Measurements from ENCODE around the gene HSD3B7. TPM values are rescaled to one million over a fixed set of nuclear protein-coding genes. Genes with fewer than 3 reads are reported as not detected.

Gene HSD3B7
- total RNA-seq, 6 experiments from 2014 or later = 54.6 to 219 (median 86.9) TPM

DNA sequence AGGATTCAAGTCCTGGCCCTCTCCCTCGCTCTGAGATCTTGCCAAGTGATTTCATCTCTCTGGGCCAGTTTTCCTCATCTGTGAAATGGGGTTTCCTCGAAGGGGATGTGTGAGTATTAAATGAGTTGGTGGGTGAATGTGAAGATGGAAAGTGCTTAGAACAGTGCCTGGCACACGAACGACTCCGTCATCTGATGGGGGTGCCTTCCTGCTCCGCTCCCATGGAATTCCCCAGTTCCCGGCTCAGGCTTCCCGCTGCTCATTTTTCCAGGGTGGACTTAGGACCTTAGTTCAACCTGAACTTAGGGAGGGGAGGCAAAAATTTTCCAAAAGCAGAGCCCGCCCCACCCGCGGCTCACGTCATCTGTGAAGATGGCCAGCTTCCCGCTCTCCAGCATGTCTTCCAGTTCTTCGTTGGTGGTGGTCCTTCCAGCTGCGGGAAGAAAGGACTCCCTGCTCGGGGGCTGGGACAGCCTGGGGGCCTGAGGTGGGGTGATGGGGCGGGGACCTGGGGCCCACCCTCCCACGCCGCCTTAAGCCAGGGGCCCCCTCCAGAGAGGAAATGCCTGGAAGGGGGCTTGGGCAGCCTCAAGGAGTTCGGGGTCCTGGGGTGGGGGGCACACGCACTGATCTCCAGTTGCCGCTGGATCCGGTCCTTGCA is 11.4 kb downstream of the HSD3B7 start:
- Histone ChIP-seq H3K9me3 (no peaks in the 10 kb centered on the region), H3K27ac (peak overlapping the region; percentile 95 to 99 (median 97)), H3K4me1 (peaks cover 0 to 51% (median 20%) of the 10 kb centered on the region in 4 donors), H3K27me3 (no peaks in the 10 kb centered on the region), H3K36me3 (no peaks in the 10 kb centered on the region), H3K4me3 (peak overlapping the region; percentile 58 to 69 (median 69))
- ATAC-seq = peak; percentile 55 to 75 (median 70)
- intact Hi-C loops (cut with DNase I) = loop anchor here in 1 of 2 donors (10.0 kb wide), 1 partner anchor 438 kb away; no protein-coding TSS in a partner anchor
- DNase-seq = peak; percentile 78 to 87 (median 86)
- TF ChIP-seq POLR2A (IDR thresholded peaks at IDR 0.05) = peak; percentile 56
- TF ChIP-seq, protein P1, sequence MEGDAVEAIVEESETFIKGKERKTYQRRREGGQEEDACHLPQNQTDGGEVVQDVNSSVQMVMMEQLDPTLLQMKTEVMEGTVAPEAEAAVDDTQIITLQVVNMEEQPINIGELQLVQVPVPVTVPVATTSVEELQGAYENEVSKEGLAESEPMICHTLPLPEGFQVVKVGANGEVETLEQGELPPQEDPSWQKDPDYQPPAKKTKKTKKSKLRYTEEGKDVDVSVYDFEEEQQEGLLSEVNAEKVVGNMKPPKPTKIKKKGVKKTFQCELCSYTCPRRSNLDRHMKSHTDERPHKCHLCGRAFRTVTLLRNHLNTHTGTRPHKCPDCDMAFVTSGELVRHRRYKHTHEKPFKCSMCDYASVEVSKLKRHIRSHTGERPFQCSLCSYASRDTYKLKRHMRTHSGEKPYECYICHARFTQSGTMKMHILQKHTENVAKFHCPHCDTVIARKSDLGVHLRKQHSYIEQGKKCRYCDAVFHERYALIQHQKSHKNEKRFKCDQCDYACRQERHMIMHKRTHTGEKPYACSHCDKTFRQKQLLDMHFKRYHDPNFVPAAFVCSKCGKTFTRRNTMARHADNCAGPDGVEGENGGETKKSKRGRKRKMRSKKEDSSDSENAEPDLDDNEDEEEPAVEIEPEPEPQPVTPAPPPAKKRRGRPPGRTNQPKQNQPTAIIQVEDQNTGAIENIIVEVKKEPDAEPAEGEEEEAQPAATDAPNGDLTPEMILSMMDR (IDR thresholded peaks at IDR 0.05) = no peak
- WGBS (ENCODE audit: insufficient coverage, low coverage, low lambda C conversion rate, missing lambda C conversion rate) = 31% methylated on average over 11 of the region's 23 CpGs

DNA sequence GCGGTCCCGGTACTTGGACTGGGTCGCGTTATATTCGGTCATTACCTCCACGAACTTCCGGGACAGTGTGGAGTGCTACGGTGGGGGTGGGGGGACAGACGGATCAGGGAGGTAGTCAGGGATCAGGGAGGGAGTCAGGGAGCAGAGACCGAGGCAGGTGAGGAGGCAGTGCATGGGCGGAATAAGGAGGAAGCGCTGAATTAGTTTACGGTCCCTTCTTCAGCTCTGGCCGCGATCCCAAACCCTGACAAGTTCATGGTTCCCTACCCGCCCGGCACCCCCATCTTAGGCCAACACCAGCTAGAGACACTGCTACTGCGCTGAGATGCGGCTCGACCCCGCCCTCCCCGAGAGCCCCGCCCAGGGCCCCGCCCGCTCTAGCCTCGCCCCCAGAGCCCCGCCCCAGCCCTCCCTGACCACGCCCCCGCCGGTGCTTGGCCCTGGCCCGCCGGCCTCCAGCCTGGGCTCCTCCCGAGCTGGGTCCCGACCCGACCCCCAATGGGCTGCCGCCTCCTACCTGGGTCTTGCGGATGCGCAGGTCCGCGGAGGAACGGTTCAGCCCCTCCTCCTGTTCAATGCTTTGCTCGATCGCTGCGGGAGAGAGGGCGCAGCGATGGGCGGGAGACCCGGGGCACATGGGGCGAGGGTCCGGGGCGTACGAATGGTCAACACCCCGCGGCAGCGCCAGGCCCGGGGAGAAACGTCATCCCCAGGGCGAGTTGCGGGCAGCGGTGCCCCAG is 12.1 kb downstream of the HSD3B7 start:
- H3K36me3 ChIP-seq = no peaks in the 10 kb centered on the region
- intact Hi-C loops (cut with DNase I) = loop anchor here in 1 of 2 donors (10.0 kb wide), 1 partner anchor 438 kb away; no protein-coding TSS in a partner anchor
- peak overlapping the region; percentile 58 to 69 (median 69) for H3K4me3 ChIP-seq

DNA sequence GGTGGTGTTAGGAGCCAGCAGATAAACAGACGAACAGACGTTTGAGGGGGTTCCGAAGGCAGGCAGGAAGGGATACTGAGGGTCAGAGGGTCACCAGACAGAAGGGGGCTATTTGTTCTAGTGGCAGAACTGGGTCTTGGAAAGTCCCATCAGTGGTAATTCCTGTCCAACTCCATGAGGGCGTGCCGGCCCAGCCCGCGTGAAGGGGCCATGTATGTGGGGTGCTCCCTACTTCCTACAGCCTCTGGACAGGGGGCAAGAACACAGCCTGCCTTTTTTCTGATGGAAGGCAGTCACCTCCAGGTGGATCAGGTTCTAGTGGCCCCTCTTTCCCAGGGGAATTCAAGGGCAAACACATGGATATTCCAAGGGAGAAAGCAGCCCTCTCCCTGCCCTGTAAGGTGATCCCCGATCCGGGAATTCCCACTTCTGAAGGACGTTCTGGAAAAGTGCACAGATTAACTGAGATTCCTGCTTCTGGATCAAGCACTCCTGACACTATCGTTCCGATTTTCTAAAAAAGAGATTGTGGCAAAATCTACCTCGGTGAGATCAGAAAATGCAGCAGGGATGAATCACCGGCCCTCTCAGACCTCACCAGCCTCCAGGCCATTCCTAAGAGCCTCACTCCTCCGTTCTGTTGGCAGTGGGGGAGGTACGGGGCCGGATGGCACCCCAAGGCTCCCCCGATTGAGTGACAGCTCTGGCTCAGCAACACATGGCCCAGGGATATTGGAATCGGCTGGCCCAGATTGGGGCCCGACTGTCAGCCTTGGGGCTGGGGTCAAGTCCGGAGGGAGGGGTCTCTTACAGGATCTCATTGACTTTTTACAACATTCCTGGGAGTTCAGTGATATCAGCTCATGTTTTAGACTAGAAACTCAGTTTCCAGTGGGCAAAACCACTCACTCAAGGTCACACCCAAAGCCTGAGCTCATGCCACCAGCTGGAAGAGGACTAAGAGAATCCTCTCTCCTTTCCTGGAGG is 13.0 kb downstream of the HSD3B7 start:
- ATAC-seq (no peak), DNase-seq (no peak)
- Histone ChIP-seq H3K4me3 (peak overlapping the region; percentile 58 to 69 (median 69)), H3K36me3 (no peaks in the 10 kb centered on the region), H3K9me3 (no peaks in the 10 kb centered on the region), H3K4me1 (peaks cover 0 to 59% (median 20%) of the 10 kb centered on the region in 4 donors), H3K27ac (peak overlapping the region; percentile 52 to 99 (median 95)), H3K27me3 (no peaks in the 10 kb centered on the region)
- no peak for TF ChIP-seq POLR2A (IDR thresholded peaks at IDR 0.05)
- TF ChIP-seq, protein P1 (IDR thresholded peaks at IDR 0.05) = no peak
- WGBS (ENCODE audit: insufficient coverage, low coverage, low lambda C conversion rate, missing lambda C conversion rate) = 48% methylated on average over 13 of the region's 21 CpGs
- intact Hi-C loops (cut with DNase I) = loop anchor here in 1 of 2 donors (10.0 kb wide), 1 partner anchor 437 kb away; no protein-coding TSS in a partner anchor

More for the DNA sequence above, 12.1 kb downstream of the HSD3B7 start:
- TF ChIP-seq POLR2A (IDR thresholded peaks at IDR 0.05) = peak; percentile 90
- TF ChIP-seq, protein P1 (IDR thresholded peaks at IDR 0.05) = no peak
- under 1% methylated on average over 23 of the region's 60 CpGs for WGBS (ENCODE audit: insufficient coverage, low coverage, low lambda C conversion rate, missing lambda C conversion rate)
- peaks cover 0 to 58% (median 20%) of the 10 kb centered on the region in 4 donors for H3K4me1 ChIP-seq
- ATAC-seq (peak; percentile 82 to 94 (median 86)), DNase-seq (peak; percentile 94 to 95 (median 95))
- no peaks in the 10 kb centered on the region for H3K27me3 ChIP-seq
- no peaks in the 10 kb centered on the region for H3K9me3 ChIP-seq
- peak overlapping the region; percentile 95 to 99 (median 97) for H3K27ac ChIP-seq
